AG04450 (cell line): Measurements from ENCODE around the gene PLAC1. TPM values are rescaled to one million over a fixed set of nuclear protein-coding genes. Genes with fewer than 3 reads are reported as not detected.

Experiments used
- CTCF ChIA-PET: fragments of 300-600, 350-600 bp; formaldehyde crosslinking; extraction: SDS; loops from one replicate; lab custom pipeline; 2022; ENCODE audit warnings: antibody characterized with exemption, inconsistent platforms; lab: Charles Lee
- POLR2A ChIA-PET: fragments of 350-600 bp; formaldehyde crosslinking; extraction: SDS; loops from one replicate; lab custom pipeline; 2021; ENCODE audit warnings: antibody characterized with exemption, inconsistent platforms; lab: Yijun Ruan, JAX
- DNase-seq: peaks from one replicate; pipeline ENCODE4 v3.0.0-alpha.2; 2011; ENCODE audit warnings: low read depth, low spot score
- H3K27ac ChIP-seq: one replicate; pipeline ENCODE4 v1.5.1; 2012; ENCODE audit warnings: low read depth, low read length, control low read depth
- H3K27me3 ChIP-seq: one replicate; pipeline ENCODE4 v1.6.0; 2012; ENCODE audit warnings: low read length; ENCODE audit not compliant: control insufficient read depth, insufficient read depth
- H3K4me3 ChIP-seq: 2 replicates; pipeline ENCODE4 v1.5.1; 2011; ENCODE audit warnings: mild to moderate bottlenecking, low read depth, low read length, control low read depth
- H3K9me3 ChIP-seq: 2 replicates; pipeline ENCODE4 v1.5.1; 2012; ENCODE audit warnings: low read length; ENCODE audit not compliant: control insufficient read depth, insufficient read depth
- polyA plus RNA-seq: library from polyadenylated mRNA; depleted of rRNA; stranded (reverse); fragments of >200 nt; gene quantifications from 2 replicates; pipeline ENCODE4 v1.2.3, GENCODE V29; 2011
- TF ChIP-seq, protein P1 (sequence below): IDR thresholded peaks from 2 replicates; pipeline ENCODE4 v1.5.1; 2011; ENCODE audit warnings: low read depth, low read length, control low read depth, inconsistent platforms

Gene PLAC1
- polyA plus RNA-seq, 1 experiment: 2.4 TPM

DNA sequence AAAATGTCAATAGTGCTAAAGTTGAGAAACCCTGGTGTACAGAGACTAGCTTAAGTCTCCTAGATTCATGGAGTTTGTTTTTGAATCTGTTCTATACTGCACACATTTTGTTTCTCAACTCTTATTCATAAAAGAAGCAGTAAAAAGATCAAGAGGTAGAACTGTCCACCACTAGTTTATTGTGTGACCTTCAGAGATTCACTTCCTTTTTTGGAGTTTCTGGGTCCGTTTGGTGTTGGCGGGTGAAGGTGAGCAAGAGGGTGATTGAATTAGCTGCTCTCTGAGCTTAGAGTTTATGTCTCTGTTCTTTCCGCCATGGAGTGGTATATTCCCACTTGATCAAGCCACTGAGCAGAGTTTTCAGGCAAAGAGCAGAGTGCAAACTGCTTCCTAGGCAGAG lies 21.4 kb upstream of the PLAC1 start:
- Histone ChIP-seq H3K4me3 (no peak overlapping the region), H3K27ac (no peak overlapping the region), H3K9me3 (no peaks in the 10 kb centered on the region), H3K27me3 (no peaks in the 10 kb centered on the region)
- TF ChIP-seq, protein P1, sequence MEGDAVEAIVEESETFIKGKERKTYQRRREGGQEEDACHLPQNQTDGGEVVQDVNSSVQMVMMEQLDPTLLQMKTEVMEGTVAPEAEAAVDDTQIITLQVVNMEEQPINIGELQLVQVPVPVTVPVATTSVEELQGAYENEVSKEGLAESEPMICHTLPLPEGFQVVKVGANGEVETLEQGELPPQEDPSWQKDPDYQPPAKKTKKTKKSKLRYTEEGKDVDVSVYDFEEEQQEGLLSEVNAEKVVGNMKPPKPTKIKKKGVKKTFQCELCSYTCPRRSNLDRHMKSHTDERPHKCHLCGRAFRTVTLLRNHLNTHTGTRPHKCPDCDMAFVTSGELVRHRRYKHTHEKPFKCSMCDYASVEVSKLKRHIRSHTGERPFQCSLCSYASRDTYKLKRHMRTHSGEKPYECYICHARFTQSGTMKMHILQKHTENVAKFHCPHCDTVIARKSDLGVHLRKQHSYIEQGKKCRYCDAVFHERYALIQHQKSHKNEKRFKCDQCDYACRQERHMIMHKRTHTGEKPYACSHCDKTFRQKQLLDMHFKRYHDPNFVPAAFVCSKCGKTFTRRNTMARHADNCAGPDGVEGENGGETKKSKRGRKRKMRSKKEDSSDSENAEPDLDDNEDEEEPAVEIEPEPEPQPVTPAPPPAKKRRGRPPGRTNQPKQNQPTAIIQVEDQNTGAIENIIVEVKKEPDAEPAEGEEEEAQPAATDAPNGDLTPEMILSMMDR: no peak
- DNase-seq: no peak
- CTCF ChIA-PET: no interaction called here
- POLR2A ChIA-PET: interaction anchor here (1.1 kb wide), 1 partner anchor 9 kb away, joined by 6 read pairs; no protein-coding TSS in a partner anchor

DNA sequence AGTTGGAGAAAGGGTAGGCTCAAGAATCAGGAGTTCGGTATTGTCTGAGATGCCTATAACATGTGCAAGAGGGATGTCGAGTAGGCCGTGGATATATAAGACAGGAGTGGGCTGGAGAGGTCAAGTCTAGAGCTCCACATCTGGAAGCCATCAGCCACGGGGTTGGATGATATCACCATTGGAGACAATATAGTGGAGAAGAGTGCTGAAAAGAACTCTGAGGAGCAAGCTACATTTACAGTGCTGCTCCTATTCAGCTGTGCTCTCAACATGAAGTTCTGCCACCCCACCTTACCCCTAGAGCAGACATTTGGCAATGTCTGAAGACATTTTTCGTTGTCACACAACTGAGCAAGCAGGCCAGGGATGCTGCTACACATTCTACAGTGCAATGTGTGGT lies 20.9 kb upstream of the PLAC1 start:
- CTCF ChIA-PET: no interaction called here
- H3K4me3 ChIP-seq: no peak overlapping the region
- TF ChIP-seq, protein P1: no peak
- DNase-seq: no peak
- no peak overlapping the region for H3K27ac ChIP-seq
- no peaks in the 10 kb centered on the region for H3K9me3 ChIP-seq
- POLR2A ChIA-PET: interaction anchor here (1.1 kb wide), 1 partner anchor 9 kb away, joined by 6 read pairs; no protein-coding TSS in a partner anchor
- no peaks in the 10 kb centered on the region for H3K27me3 ChIP-seq

DNA sequence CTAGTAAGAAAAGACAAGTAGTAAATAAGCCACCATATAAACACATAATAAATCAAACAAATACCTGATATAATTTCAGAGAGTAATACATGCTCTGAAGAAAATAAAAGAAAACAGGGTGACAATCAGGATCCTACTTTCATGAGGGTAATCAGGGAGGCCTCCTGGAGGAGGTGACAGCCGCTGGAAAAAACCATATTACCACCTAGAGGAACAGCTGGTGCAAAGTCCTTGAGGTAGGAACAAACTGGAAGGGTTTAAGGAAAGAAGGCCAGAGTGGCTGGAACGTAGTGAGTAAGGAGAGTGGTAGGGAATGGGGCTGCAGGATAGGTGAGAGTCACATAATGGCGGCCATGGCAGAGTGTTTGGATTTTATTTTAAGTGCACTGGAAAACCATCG lies 19.1 kb upstream of the PLAC1 start:
- Histone ChIP-seq H3K4me3 (no peak overlapping the region), H3K27me3 (no peaks in the 10 kb centered on the region), H3K27ac (no peak overlapping the region), H3K9me3 (no peaks in the 10 kb centered on the region)
- no peak for DNase-seq
- TF ChIP-seq, protein P1: no peak
- CTCF ChIA-PET: no interaction called here
- POLR2A ChIA-PET: no interaction called here

DNA sequence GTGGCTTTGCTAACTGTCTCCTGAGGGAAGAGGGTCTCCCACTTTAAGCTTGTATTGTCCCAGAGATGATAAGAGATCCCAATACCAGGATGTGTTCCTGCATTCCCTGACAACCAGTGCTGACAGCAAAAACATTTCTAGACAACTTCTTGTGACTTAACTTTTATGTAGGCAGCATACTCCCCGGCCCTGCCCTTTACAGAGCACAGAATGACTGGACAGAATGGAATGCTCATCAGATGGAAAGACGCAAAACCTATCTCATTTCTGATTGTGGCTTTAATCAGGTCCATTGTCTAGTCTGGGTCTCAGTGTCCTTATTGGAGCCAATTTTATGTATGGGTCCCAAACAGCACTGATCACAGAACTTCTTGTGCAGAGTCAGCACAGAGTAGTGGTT lies 18.2 kb upstream of the PLAC1 start:
- Histone ChIP-seq H3K9me3 (no peaks in the 10 kb centered on the region), H3K27me3 (no peaks in the 10 kb centered on the region), H3K27ac (no peak overlapping the region), H3K4me3 (no peak overlapping the region)
- DNase-seq: no peak
- TF ChIP-seq, protein P1: no peak
- POLR2A ChIA-PET: no interaction called here
- CTCF ChIA-PET: no interaction called here

DNA sequence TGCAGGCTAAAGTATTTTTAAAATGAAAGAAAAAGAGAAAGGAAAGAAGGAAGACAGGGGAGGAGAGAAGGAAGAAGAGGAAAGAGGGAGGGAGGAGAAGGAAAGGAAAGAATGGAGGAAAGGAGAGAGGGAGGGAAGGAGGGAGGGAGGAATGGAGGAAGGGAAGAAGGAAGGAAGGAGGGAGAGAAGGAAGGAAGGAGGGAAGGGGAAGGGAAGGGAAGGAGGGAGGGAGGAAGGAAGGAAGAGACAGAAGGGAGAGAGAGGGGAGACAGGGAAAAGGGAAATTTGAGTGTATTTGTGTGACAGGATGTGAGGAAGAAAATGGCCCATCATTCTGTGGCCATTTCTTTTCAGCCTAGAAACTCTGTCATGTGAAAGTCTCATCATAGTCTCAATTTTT lies 14.9 kb upstream of the PLAC1 start:
- Histone ChIP-seq H3K27ac (no peak overlapping the region), H3K9me3 (no peaks in the 10 kb centered on the region), H3K4me3 (no peak overlapping the region), H3K27me3 (no peaks in the 10 kb centered on the region)
- TF ChIP-seq, protein P1: no peak
- ChIA-PET CTCF (no interaction called here), POLR2A (no interaction called here)
- no peak for DNase-seq
